22Rv1 (cell line): ENCODE data around the gene TSC22D1.

Source experiments
- CTCF ChIP-seq: fragments of 450-650 bp; IDR thresholded peaks from 2 replicates; pipeline ENCODE4 v1.5.1; 2017; ENCODE audit warnings: mild to moderate bottlenecking
- ZFX ChIP-seq: fragments of 450-650 bp; IDR thresholded peaks from 2 replicates; pipeline ENCODE4 v1.6.1; 2017; ENCODE audit warnings: antibody characterized with exemption, borderline replicate concordance

- no peak for TF ChIP-seq CTCF
- TF ChIP-seq ZFX, result no peak
Observed at GRCh38 chr13:44561351-44561750, 14.8 kb downstream of the TSC22D1 start.
